ENCODE results near the gene DCAF5. TPM values are rescaled to one million over a fixed set of nuclear protein-coding genes. Genes with fewer than 3 reads are reported as not detected.

DCAF5 gene
- total and polyA plus RNA-seq, 2 of the 8 experiments (the other 6 are each of a cell fraction or from before 2014, with no cell fraction given), result 24.3 to 31.0 TPM

DNA sequence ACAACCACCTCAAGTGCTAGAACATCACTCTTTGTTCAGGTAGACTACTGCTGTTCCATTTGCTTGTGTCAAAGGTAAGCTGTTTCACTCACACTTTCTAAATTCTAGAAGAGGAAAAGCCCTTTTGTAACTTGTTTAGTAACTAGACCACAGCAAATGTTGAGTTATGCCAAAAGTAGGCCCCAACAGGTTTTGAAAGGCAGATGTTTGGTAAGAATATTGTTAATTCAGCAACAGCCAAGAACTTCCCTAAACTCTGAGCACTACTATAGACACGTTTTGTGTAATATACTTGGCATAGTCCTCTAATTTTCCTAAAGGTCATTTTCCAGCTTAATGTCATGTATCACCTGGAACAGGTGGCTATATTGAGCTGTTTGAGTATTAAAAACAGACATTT, 79.0 kb downstream of the DCAF5 start:
- Histone ChIP-seq H3K4me1 (replicated peaks in 1 of 4; ENCODE audit: control insufficient read depth in 3 of 4, insufficient read depth in 4 of 4, low read length in 3 of 4) (peaks cover 0 to 3% (median 1%) of the 10 kb centered on the region in 4 experiments; a peak in 2 of 7 replicates), H3K18ac (ENCODE audit: extremely low read depth, low read length) (no peak overlapping the region), H2AK5ac (ENCODE audit: low read depth, low read length) (no peak overlapping the region), H3K9me3 (ENCODE audit: insufficient read depth in 2 of 2, low read depth in 1 of 2, low read length in 1 of 2) (no peaks in the 10 kb centered on the region), H3K4me2 (ENCODE audit: insufficient read depth in 1 of 2, low read depth in 2 of 2, low read length in 2 of 2) (no peak overlapping the region), H3K56ac (replicated peaks; ENCODE audit: insufficient read length, low read depth, low read length) (no peak overlapping the region), H2BK15ac (ENCODE audit: low read length) (no peak overlapping the region), H4K8ac (ENCODE audit: extremely low read depth, insufficient read depth, low read length) (no peak overlapping the region), H3K79me1 (ENCODE audit: low read depth, low read length) (no peaks in the 10 kb centered on the region; the same call in 1 of the 2 replicates), H4K20me1 (replicated peaks in 1 of 2; ENCODE audit: control insufficient read depth in 1 of 2, insufficient read depth in 2 of 2, low read length in 2 of 2) (peaks cover 0 to 1% of the 10 kb centered on the region in 2 experiments), H2BK5ac (ENCODE audit: low read depth, low read length) (no peak overlapping the region), H3K36me3 (ENCODE audit: control insufficient read depth in 2 of 4, insufficient read depth in 4 of 4, low read length in 3 of 4) (peaks cover 0 to 4% (median 0%) of the 10 kb centered on the region in 4 experiments; a peak in 2 of 8 replicates), H2BK120ac (replicated peaks; ENCODE audit: low read depth, low read length) (no peak overlapping the region), H2AFZ (ENCODE audit: low read length) (no peak overlapping the region), H2BK12ac (ENCODE audit: low read depth, low read length) (no peak overlapping the region), H3K14ac (ENCODE audit: insufficient read length) (no peak overlapping the region), H3K4me3 (ENCODE audit: extremely low read depth in 1 of 4, insufficient read depth in 2 of 4, low read depth in 3 of 4, low read length in 4 of 4) (no peak overlapping the region), H3K27ac (ENCODE audit: low read depth, low read length) (no peak overlapping the region), H3K23me2 (ENCODE audit: low read depth, low read length) (no peaks in the 10 kb centered on the region), H3K23ac (ENCODE audit: insufficient read length) (no peak overlapping the region), H3K27me3 (replicated peaks in 1 of 4; ENCODE audit: control insufficient read depth in 3 of 4, extremely low read depth in 1 of 4, insufficient read depth in 3 of 4, low read length in 3 of 4) (no peaks in the 10 kb centered on the region), H3K79me2 (ENCODE audit: control insufficient read depth in 1 of 2, insufficient read depth in 2 of 2, low read length in 2 of 2) (no peaks in the 10 kb centered on the region), H4K5ac (ENCODE audit: insufficient read length, low read depth, low read length) (no peak overlapping the region), H4K91ac (replicated peaks; ENCODE audit: insufficient read length, low read length) (no peak overlapping the region), H3K9ac (replicated peaks in 1 of 4; ENCODE audit: extremely low read depth in 1 of 4, low read depth in 3 of 4, low read length in 3 of 4) (no peak overlapping the region), H3K4ac (replicated peaks; ENCODE audit: insufficient read length, low read depth, low read length) (no peak overlapping the region), H2BK20ac (ENCODE audit: low read length) (no peak overlapping the region)
- DNase-seq (ENCODE audit: low read depth in 1 of 2, low spot score in 2 of 2) (no peak), FAIRE-seq (no peak)
- no peak for TF ChIP-seq HDAC6 (IDR thresholded peaks at IDR 0.05; ENCODE audit: low read depth, low read length)
- TF ChIP-seq PHF8 (conservative IDR thresholded peaks at IDR 0.05; ENCODE audit: low read depth, low read length), result no peak
- TF ChIP-seq GABPA (IDR thresholded peaks at IDR 0.05; ENCODE audit: borderline replicate concordance, insufficient read depth, low read length), result no peak
- no peak for TF ChIP-seq CEBPB (IDR thresholded peaks at IDR 0.05; ENCODE audit: low read depth, low read length)
- no peak for TF ChIP-seq KDM4A (IDR thresholded peaks at IDR 0.05; ENCODE audit: low read depth, low read length, severe bottlenecking)
- no peak for TF ChIP-seq JUN (IDR thresholded peaks at IDR 0.05; ENCODE audit: low read depth, low read length)
- TF ChIP-seq HDAC2 (IDR thresholded peaks at IDR 0.05; ENCODE audit: borderline replicate concordance in 1 of 2, low read depth in 2 of 2, low read length in 2 of 2), result no peak
- no peak for TF ChIP-seq SAP30 (IDR thresholded peaks at IDR 0.05; ENCODE audit: insufficient read depth, insufficient replicate concordance, low read length)
- TF ChIP-seq SUZ12 (IDR thresholded peaks at IDR 0.05; ENCODE audit: low read length), result no peak
- no peak for TF ChIP-seq CHD2 (IDR thresholded peaks at IDR 0.05; ENCODE audit: low read length)
- TF ChIP-seq CREB1 (IDR thresholded peaks at IDR 0.05), result no peak
- TF ChIP-seq RNF2 (IDR thresholded peaks at IDR 0.05; ENCODE audit: borderline replicate concordance, low read depth, low read length, missing control alignments, poor library complexity, severe bottlenecking), result no peak
- WGBS, 2 experiments (ENCODE audit: extremely low coverage in 1 of 2, insufficient coverage in 1 of 2, insufficient read length in 1 of 2, insufficient replicate concordance in 2 of 2, low coverage in 1 of 2, low lambda C conversion rate in 2 of 2, missing lambda C conversion rate in 1 of 2), result 85% methylated on average over 1 of the region's 1 CpG; no CpG with 5 or more reads in 1 of the 2 experiments
- POLR2A ChIA-PET (ENCODE audit: partially characterized antibody), result no interaction called here
- CTCF ChIA-PET (ENCODE audit: partially characterized antibody), result interaction anchor here (0.7 to 1.6 kb wide), 7 partner anchors 9 to 285 kb away, joined by 3 to 4 read pairs (median 3); no protein-coding TSS in a partner anchor
